HS-5 (cell line): ENCODE data around the gene TIAM2.

Source experiments
- DNase-seq: peaks from one replicate; pipeline ENCODE4 v3.0.0-alpha.2; 2012; ENCODE audit warnings: low read depth

Gene TIAM2

DNA sequence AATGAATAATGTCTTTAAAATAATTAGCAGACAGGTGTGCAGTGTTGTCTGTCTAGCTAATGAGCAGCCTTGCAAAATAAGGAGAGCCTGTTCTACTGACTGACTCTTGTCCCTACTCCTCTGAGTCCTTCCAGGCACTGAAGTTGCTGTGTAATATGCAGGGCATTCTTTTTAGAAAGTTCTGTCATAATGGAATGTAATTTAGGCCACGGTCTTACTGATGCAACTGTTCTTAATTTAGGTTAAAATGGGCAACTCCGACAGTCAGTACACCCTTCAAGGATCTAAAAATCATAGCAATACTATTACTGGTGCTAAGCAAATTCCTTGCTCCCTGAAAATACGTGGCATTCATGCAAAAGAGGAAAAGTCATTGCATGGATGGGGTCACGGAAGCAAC, 133.9 kb downstream of the TIAM2 start:
- no peak for DNase-seq

GRCh38 chr6:155129744-155130143, 134.6 kb downstream of the TIAM2 start:
- no peak for DNase-seq

DNA sequence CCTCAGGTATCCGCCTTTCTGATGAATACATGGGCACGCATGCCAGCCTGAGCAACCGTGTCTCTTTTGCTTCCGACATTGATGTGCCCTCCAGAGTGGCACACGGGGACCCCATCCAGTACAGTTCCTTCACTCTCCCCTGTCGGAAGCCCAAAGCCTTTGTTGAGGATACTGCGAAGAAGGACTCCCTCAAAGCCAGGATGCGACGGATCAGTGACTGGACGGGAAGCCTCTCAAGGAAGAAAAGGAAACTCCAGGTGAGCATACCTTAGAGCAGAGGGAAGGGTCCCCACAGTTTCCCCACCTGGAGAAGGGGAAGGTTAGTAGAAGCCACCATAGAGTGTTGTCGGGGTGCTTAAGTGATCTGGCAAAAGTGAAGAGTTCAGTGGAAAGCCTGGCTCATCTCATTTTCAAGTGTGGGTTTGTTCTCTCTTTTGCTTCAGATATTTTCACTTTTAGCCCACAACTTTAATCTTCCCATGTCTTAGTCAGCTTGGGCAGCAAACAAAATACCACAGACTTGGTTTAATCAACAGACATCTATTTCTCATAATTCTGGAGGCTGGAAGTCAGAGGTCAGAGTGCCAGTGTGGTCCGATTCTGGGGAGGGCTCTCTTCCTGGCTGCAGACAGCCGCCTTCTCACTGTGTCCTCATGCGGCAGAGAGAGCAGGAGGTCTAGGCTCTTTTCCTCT, 135.2 kb downstream of the TIAM2 start:
- DNase-seq: no peak

DNA sequence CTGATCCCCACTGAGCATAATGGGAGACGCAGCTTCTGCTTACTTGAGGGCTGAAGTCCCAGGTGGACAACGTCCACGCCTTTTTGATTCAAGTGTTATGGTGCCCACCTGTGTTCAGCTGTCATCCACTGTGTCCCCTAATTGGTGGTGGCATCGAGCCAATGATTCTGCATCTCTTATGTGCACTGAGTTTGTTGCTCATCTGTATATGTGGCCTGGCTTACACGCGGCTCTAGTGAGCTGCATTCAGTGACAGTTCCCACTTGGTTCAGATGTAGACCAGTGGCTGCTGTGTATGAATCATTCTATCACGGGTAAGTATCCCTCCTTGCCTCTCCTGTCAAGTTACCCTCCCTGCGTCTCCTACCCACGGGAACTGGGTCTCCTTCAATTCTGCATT, 137.5 kb downstream of the TIAM2 start:
- no peak for DNase-seq

DNA sequence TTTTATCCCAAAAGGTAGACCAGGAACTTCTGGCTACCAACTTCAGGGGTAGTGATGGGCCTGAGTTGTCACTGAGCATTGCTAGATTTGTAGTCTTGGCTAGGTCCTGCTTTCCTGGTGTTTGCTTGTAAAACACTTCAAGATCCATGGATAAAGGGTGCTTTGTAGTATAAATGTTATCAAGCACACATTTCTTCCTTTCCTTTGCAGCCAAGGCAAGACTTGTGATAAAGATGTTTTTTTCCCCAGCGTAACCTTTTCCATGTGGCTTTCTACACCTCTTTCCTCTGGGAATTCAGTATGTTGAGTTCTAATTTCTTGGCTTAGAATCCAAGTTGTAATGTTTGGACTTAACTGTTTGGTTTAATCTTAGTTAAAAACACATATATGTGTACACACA, 145.9 kb downstream of the TIAM2 start:
- no peak for DNase-seq

GRCh38 chr6:155141512-155141911, 146.4 kb downstream of the TIAM2 start:
- no peak for DNase-seq

DNA sequence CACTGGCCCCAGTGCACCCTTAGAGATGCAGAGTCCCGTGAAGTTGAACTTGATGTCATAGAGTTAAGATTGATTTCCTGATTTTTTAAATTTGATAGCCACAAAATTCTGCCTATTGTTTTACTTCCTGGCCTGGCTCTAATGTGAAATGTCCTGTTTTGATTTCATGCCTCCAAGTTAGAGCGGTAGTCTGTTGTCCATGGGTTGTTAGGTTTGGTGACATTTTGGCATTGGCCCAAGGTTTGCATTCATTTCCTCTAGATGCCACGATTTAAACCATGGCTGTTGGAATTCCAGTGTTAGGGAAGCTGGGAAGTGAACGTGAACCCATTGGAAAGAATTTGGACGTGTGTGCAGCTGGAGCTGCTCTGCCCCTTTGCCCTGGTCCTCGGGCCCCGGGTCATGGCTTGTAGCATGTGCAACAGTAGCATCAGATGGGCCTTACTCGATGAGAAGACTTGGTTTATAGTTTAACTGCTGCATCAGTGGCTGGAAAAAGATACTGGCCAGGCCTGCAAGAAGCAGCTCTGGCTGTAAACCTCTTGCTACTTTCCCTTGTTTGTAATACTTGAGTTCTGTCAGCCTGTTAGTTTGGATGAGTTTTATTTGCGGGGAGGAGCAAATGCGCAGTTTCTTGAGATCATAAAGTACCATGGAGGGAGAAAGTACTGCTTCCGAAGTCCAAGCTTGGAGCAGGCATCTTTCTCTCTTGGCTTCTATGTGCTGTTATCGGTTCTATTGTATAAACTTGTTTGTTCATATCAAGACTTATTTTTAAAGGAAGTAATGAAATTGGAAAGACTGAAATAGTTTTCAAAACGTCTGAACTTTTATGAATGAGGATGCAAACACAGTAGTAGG, 147.3 kb downstream of the TIAM2 start:
- no peak for DNase-seq

DNA sequence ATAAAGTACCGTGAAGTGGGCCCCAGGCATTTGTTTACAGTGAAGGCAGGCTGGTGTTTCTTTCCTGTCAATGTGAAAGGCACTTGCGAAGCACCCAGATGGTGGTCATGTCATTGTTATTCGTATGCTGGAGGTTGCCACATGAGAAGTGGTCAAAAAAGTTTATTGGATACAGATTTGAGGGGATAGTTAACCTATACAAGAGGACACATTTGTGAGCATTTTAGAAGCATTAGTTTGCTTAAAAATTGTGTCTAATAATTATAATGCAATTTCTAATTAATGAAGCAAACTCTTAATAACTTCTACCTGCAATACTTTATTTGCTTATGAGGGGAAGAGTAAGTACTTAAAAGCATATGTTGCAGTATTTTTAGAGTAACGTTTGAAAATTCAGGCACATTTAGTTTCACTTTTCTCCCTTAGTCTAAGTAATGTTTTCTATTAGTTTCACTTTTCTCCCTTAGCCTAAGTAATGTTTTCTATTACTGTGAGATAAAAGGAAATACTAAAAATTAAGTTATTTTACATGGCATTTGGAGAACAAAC, 148.0 kb downstream of the TIAM2 start:
- DNase-seq: no peak

- no peak for DNase-seq
Observed at GRCh38 chr6:155143578-155144106, 148.5 kb downstream of the TIAM2 start.

GRCh38 chr6:155146205-155146604, 151.1 kb downstream of the TIAM2 start:
- DNase-seq: no peak

GRCh38 chr6:155147958-155148663, 153.0 kb downstream of the TIAM2 start:
- no peak for DNase-seq

DNA sequence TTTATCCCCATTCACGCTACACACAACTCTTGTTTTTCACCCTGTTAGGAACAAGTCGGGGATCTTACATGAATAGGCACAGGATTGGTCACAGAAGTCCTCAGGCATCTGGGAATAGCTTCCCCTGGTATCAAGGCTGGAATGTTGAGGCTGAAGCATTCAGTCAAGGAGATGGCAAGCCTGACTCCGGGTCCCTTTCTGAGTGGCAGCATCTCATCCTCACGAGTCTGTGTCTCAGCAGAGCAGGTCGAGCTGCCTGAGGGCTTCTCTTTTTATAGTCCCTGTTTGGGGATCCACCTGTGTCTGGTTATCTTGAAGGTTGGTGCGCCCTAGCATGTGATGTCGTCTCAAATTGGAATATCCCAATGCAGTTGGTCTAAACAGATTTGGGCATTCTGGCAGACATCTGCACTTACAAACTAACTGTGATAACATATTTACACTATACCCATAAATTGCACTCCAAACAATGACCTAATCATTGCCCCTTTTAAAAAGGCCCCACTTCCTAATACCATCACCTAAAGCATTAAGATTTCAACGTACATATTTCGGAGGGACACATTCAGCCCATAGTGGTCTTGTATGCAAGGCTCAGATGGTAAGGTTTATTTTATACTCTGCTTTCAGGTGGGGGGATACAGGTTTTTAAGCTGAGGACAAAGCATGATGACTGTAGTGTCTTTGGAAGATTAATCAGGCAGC, 156.0 kb downstream of the TIAM2 start:
- DNase-seq: no peak

DNA sequence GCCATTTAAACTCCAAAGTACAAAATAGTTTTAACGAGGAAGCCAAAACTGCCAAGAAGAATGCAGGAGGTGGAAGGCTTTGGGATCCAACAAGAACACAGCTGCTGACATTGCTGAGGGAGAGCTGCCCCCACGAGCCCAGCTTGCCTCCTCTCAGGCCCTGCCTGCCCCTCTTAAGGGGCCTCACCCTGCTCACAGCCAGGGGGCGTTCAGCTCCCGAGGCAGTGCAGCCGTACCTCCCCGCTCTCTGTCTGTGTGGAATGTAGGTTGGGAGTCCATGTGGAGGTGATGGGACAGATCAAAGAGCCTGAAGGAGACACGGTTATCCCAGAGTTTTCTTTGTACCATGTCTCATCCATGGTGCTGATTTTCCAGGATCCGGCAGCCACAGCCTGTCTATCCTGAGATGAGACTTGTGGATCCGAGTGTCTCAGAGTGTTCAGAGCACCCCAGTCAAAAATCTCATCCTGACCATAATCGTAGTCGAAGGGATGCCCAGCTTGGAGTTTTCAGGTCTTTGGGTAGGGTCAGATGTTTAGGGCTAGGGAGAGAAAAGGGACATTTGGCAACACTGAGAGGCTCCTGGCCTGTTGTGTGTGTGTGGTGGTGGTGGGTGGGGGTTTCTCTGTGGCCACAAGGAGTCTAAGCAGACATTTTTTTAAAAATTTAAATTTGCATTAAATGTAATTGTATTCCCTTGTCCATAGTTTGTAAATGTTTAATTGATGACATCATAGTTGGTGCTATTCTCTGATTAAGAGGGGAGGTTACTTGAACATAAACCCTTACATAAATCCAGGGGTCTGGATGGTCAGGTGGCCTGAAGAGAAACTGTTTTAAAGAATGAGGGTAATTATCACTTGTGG, 157.3 kb downstream of the TIAM2 start:
- no peak for DNase-seq

- peak; percentile 81 for DNase-seq
Observed at GRCh38 chr6:155154158-155154830, 159.2 kb downstream of the TIAM2 start.

GRCh38 chr6:155155787-155156447, 160.8 kb downstream of the TIAM2 start:
- DNase-seq: no peak

- no peak for DNase-seq
Observed at GRCh38 chr6:155157101-155157500, 162.0 kb downstream of the TIAM2 start.

DNA sequence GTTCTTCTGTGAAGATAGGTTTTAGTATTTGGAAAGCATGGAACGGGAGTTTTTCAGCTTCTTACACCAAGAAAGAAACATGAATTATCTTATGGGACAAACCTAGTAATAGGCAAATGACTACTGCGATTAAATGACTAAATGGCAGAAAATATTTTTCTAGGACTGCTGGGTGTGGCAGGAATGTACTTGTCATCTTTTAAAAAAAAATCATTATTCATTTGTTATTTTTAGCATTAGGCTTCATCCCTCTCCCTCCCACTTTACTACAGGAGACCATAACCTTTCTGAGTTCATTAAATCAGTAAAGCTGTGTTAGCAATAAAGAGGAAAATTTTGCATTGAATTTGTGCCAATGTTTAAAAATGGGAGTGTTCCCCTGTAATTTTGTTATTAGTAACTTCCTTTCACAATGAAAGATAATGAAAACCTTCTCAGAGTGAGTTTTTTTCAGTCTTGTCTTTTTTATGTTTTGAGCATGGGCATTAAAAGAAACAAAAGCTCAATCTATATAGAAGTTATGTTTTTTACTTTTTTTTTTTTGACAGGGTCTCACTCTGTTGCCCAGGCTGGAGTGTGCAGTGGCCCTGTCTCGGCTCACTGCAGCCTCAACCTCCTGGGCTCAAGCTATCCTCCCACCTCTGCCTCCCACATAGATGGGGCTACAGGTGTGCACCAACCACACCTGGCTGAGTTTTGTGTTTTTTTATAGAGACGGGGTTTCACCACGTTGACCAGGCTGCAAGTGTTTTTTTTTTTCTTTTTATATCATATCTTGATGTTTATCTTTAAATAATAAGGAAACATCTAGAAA, 163.1 kb downstream of the TIAM2 start:
- DNase-seq: no peak

- DNase-seq: no peak
Observed at GRCh38 chr6:155162682-155163081, 167.6 kb downstream of the TIAM2 start.

DNA sequence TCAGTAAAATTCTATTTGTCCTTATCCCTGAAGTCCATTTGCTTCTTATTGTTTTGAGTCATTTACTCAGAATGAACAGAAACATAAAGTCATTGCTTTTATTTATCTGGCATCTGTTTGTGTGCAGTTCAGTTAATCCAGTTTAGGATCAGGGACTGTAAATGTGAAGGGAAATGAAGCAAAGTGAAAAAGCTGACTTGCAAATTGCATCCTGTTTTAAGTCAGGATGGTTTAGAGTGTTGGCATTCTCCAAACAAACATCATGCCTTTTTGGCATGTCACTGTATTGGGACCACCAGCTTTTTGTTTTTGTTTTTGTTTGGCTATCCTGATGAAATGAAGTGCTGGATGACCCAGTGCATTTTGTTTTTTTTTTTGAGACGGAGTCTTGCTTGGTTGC, 168.5 kb downstream of the TIAM2 start:
- DNase-seq: no peak
